ENCODE results near the gene TMTC1.

TMTC1 gene

DNA sequence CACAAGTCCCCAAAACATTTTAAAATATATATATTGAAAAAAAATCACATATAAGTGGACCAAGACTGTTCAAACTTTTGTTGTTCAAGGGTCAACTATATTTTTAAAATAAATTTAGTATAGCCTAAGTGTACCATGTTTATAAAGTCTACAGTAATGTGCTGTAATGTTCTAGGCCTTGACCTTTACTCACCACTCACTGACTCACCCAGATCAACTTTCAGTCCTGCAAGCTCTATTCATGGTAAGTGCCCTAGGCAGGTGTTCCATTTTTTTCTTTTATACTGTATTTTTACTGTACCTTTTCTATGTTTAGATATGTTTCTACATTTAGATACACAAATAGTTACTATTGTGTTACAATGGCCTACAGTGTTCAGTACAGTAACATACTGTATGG is 23.4 kb upstream of the TMTC1 start:
- peak; percentile 52 for DNase-seq (ENCODE audit: low read depth, low spot score)
- in situ Hi-C loops (cut with HindIII; ENCODE audit: low sequenced_read_pairs) = no loop called here
- TF ChIP-seq, protein P1, sequence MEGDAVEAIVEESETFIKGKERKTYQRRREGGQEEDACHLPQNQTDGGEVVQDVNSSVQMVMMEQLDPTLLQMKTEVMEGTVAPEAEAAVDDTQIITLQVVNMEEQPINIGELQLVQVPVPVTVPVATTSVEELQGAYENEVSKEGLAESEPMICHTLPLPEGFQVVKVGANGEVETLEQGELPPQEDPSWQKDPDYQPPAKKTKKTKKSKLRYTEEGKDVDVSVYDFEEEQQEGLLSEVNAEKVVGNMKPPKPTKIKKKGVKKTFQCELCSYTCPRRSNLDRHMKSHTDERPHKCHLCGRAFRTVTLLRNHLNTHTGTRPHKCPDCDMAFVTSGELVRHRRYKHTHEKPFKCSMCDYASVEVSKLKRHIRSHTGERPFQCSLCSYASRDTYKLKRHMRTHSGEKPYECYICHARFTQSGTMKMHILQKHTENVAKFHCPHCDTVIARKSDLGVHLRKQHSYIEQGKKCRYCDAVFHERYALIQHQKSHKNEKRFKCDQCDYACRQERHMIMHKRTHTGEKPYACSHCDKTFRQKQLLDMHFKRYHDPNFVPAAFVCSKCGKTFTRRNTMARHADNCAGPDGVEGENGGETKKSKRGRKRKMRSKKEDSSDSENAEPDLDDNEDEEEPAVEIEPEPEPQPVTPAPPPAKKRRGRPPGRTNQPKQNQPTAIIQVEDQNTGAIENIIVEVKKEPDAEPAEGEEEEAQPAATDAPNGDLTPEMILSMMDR (IDR thresholded peaks at IDR 0.05; ENCODE audit: low read depth, low read length) = no peak
- H3K4me3 ChIP-seq (ENCODE audit: low read depth, low read length) = no peak overlapping the region

DNA sequence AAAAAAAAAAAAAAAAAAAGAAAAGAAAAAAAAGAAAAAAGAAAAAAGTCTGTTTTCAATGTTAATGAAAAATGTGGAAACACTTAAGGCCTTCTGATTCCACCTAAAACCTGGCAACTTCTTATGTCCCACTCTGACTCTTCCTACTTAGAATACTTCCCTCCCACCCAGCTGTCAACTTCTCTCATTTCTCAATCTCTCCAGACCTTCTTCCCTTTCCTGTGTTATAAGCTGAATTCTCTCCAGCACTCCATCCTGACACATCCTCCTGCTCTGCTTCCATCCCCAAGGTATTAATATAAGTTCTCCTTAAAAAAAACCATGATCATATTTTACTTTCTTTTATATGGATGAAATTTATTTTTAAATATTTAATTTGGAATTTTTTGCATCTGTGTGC is 20.3 kb upstream of the TMTC1 start:
- in situ Hi-C loops (cut with HindIII; ENCODE audit: low sequenced_read_pairs) = no loop called here
- H3K4me3 ChIP-seq (ENCODE audit: low read depth, low read length) = no peak overlapping the region
- TF ChIP-seq, protein P1 (IDR thresholded peaks at IDR 0.05; ENCODE audit: low read depth, low read length) = no peak
- DNase-seq (ENCODE audit: low read depth, low spot score) = no peak

DNA sequence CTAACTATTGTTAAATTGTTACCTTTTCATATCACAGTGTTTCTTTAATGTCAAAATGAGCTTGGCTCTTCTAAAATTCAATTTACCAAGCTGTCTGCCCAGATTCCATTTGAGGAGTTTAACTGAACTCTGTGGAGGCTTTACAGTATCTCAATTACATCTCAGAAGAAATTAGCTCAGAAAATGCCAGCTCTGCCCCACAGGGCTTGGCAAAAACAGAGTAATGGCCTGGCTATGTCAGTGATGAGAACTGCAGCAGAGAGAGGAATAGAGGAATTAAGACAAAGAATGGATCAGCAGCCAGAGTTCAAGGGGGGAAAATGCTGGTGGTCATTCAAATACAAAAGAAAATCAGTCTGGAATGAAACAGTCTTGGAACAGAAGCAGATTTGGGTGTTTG is 15.8 kb upstream of the TMTC1 start:
- in situ Hi-C loops (cut with HindIII; ENCODE audit: low sequenced_read_pairs) = no loop called here
- H3K4me3 ChIP-seq (ENCODE audit: low read depth, low read length) = no peak overlapping the region
- no peak for DNase-seq (ENCODE audit: low read depth, low spot score)
- TF ChIP-seq, protein P1 (IDR thresholded peaks at IDR 0.05; ENCODE audit: low read depth, low read length) = no peak

DNA sequence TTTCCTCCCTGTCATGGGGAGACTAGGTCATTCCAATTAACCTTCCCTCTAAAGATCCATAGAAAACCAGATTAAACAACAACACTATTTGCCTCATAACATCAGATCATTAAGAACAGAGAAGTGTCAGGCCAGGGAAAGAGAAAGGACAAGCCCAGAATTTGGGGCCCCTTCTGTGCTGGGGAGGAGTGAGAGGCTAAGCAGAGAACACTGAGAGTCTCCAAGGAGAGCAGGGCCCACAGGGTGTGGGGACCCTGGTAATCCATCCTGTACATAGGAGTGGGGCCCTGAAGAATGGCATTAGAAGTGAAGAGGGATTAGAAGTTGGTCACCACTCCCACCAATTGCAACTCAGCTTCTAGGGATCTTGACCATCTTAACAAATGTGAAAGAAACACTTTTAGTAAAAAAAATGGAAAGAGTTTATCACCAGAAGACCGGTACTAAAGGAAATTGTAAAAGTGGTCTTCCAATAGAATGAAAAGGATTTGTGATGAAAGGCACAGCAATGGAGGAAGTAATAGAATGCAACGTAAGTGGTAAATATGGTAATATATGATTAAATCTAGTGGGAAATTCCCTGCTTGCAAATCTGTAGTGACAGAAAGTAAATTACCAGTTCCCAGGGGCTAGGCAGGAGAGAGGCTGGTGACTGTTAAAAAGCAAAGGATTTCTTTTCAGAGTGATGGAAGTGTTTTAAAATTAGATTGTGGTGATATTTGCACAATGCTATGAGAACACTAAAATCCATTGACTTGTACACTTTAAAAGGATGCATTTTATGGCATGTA is 14.0 kb upstream of the TMTC1 start:
- in situ Hi-C loops (cut with HindIII; ENCODE audit: low sequenced_read_pairs) = no loop called here
- TF ChIP-seq, protein P1 (IDR thresholded peaks at IDR 0.05; ENCODE audit: low read depth, low read length) = no peak
- no peak overlapping the region for H3K4me3 ChIP-seq (ENCODE audit: low read depth, low read length)
- DNase-seq (ENCODE audit: low read depth, low spot score) = no peak

DNA sequence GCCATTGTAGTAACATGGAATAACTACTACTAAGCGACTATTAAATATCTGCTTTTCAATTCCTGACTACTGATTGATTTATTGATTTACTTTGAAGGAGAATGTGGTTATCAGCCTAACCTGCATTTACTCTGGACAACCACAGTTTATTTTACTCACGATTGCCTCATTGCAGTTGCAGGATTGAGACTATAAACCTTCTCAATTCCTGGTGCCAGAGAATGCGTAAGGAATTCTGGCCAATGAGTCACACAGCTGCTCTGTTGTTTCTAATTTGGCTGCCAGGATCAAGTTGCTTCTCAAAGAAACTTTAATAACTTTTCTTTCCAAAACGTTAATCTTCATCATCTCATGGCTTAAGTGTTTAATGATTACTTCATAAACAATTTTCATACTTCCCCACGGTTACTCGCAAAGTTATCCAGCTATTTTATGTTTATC is 13.1 kb upstream of the TMTC1 start:
- TF ChIP-seq, protein P1 (IDR thresholded peaks at IDR 0.05; ENCODE audit: low read depth, low read length) = no peak
- H3K4me3 ChIP-seq (ENCODE audit: low read depth, low read length) = no peak overlapping the region
- DNase-seq (ENCODE audit: low read depth, low spot score) = peak; percentile 92
- in situ Hi-C loops (cut with HindIII; ENCODE audit: low sequenced_read_pairs) = no loop called here

DNA sequence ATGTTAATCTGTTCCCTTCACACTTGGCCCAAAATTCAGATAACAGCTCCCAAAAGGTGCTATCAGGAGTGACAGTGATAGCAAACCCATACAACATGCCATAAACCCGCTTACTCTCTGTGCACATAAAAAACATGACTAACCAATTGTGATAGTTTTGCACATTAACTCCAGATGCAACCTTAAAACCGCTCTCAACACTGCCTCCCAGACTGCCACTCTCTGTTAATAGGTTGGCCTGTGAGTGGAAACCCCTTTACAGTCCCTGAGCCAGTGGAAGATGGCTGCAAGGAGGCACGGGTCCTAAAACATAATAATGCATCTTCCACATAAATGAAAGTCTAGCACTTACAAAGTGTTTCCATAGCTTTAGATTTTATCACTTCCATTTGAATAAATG is 12.0 kb upstream of the TMTC1 start:
- in situ Hi-C loops (cut with HindIII; ENCODE audit: low sequenced_read_pairs) = no loop called here
- no peak overlapping the region for H3K4me3 ChIP-seq (ENCODE audit: low read depth, low read length)
- no peak for DNase-seq (ENCODE audit: low read depth, low spot score)
- TF ChIP-seq, protein P1 (IDR thresholded peaks at IDR 0.05; ENCODE audit: low read depth, low read length) = no peak
